ENCODE results near the gene KRT15. TPM values are rescaled to one million over a fixed set of nuclear protein-coding genes. Genes with fewer than 3 reads are reported as not detected.

KRT15 gene
- total and polyA plus RNA-seq, 9 of the 15 experiments (the other 6 are each of a cell fraction or from before 2014, with no cell fraction given): 0.28 to 4.4 (median 0.56) TPM

DNA sequence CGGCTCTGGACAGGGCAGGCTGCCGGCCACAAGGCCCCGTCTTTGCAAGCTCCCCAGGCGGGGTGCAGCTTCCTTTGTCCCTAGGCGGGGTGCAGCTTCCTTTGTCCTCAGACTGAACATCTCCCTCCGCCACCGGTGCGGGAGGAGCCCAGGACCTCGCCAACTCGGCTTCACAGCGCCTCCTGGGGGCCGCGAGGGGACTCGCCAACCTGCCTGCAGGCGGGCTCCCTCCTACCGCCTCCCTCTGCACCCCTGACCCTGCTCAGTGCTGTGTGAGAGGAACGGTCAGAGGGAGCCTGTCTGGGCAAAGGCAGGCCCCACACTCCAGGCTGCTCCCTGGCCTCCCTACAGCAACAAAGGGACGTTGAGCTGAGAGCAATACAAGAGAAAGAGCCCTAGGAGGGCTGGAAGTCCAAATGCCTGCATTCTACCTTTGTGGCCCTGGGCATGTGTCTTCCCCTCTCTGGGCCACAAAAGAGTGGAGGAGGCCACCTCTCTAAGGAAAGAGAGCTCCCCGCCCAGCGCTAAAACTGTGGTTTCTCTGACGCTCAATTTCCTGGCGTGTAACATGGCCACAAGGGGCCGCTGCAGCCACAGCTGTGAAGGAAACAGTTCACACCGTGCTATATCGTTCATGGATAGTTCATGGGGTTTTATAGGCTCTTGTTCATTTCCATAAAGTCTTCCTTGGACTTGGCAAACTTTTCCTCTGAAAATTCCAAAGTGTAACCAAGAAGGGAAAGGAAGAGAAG lies 30.3 kb upstream of the KRT15 start (continued):
- TF ChIP-seq CHCHD3 (CRISPR knock-in tag; IDR thresholded peaks at IDR 0.05) (no peak), JUND (IDR thresholded peaks at IDR 0.05; ENCODE audit: borderline replicate concordance, low read depth, low read length) (peak; percentile 18; the same call in 1 of the 2 replicates), JUND (tag; IDR thresholded peaks at IDR 0.05; ENCODE audit: borderline replicate concordance, low read depth, low read length) (no peak; the same call in 1 of the 3 replicates), U2AF1 (optimal IDR thresholded peaks at IDR 0.05; ENCODE audit: low read depth, low read length) (no peak), RBBP5 (IDR thresholded peaks at IDR 0.05; ENCODE audit: borderline replicate concordance, insufficient read depth, low read length, poor library complexity, severe bottlenecking) (no peak), ZNF143 (CRISPR knock-in tag; IDR thresholded peaks at IDR 0.05) (no peak), MCM5 (IDR thresholded peaks at IDR 0.05; ENCODE audit: low read depth) (no peak), ZNF785 (CRISPR knock-in tag; IDR thresholded peaks at IDR 0.05) (no peak), MYNN (IDR thresholded peaks at IDR 0.05) (peak; percentile 34; the same call in 1 of the 2 replicates), MYNN (CRISPR knock-in tag; IDR thresholded peaks at IDR 0.05) (no peak), HLTF (IDR thresholded peaks at IDR 0.05) (no peak), BRCA1 (IDR thresholded peaks at IDR 0.05) (no peak), BRCA1 (CRISPR knock-in tag; IDR thresholded peaks at IDR 0.05) (no peak)
- TF ChIP-seq, protein P1, sequence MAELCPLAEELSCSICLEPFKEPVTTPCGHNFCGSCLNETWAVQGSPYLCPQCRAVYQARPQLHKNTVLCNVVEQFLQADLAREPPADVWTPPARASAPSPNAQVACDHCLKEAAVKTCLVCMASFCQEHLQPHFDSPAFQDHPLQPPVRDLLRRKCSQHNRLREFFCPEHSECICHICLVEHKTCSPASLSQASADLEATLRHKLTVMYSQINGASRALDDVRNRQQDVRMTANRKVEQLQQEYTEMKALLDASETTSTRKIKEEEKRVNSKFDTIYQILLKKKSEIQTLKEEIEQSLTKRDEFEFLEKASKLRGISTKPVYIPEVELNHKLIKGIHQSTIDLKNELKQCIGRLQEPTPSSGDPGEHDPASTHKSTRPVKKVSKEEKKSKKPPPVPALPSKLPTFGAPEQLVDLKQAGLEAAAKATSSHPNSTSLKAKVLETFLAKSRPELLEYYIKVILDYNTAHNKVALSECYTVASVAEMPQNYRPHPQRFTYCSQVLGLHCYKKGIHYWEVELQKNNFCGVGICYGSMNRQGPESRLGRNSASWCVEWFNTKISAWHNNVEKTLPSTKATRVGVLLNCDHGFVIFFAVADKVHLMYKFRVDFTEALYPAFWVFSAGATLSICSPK (IDR thresholded peaks at IDR 0.05; ENCODE audit: borderline replicate concordance): no peak
- TF ChIP-seq, protein P2, sequence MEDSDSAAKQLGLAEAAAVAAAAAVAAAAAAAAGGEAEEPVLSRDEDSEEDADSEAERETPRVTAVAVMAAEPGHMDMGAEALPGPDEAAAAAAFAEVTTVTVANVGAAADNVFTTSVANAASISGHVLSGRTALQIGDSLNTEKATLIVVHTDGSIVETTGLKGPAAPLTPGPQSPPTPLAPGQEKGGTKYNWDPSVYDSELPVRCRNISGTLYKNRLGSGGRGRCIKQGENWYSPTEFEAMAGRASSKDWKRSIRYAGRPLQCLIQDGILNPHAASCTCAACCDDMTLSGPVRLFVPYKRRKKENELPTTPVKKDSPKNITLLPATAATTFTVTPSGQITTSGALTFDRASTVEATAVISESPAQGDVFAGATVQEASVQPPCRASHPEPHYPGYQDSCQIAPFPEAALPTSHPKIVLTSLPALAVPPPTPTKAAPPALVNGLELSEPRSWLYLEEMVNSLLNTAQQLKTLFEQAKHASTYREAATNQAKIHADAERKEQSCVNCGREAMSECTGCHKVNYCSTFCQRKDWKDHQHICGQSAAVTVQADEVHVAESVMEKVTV (CRISPR knock-in tag; IDR thresholded peaks at IDR 0.05): peak; percentile 77
- TF ChIP-seq, protein P3, sequence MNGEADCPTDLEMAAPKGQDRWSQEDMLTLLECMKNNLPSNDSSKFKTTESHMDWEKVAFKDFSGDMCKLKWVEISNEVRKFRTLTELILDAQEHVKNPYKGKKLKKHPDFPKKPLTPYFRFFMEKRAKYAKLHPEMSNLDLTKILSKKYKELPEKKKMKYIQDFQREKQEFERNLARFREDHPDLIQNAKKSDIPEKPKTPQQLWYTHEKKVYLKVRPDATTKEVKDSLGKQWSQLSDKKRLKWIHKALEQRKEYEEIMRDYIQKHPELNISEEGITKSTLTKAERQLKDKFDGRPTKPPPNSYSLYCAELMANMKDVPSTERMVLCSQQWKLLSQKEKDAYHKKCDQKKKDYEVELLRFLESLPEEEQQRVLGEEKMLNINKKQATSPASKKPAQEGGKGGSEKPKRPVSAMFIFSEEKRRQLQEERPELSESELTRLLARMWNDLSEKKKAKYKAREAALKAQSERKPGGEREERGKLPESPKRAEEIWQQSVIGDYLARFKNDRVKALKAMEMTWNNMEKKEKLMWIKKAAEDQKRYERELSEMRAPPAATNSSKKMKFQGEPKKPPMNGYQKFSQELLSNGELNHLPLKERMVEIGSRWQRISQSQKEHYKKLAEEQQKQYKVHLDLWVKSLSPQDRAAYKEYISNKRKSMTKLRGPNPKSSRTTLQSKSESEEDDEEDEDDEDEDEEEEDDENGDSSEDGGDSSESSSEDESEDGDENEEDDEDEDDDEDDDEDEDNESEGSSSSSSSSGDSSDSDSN (IDR thresholded peaks at IDR 0.05; ENCODE audit: borderline replicate concordance in 1 of 2, low read depth in 2 of 2, low read length in 2 of 2): peak in 1 of 2 experiments; percentile 45; a peak in 2 of 4 replicates
- TF ChIP-seq, protein P4, sequence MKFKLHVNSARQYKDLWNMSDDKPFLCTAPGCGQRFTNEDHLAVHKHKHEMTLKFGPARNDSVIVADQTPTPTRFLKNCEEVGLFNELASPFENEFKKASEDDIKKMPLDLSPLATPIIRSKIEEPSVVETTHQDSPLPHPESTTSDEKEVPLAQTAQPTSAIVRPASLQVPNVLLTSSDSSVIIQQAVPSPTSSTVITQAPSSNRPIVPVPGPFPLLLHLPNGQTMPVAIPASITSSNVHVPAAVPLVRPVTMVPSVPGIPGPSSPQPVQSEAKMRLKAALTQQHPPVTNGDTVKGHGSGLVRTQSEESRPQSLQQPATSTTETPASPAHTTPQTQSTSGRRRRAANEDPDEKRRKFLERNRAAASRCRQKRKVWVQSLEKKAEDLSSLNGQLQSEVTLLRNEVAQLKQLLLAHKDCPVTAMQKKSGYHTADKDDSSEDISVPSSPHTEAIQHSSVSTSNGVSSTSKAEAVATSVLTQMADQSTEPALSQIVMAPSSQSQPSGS (CRISPR knock-in tag; IDR thresholded peaks at IDR 0.05): no peak
- TF ChIP-seq, protein P5, sequence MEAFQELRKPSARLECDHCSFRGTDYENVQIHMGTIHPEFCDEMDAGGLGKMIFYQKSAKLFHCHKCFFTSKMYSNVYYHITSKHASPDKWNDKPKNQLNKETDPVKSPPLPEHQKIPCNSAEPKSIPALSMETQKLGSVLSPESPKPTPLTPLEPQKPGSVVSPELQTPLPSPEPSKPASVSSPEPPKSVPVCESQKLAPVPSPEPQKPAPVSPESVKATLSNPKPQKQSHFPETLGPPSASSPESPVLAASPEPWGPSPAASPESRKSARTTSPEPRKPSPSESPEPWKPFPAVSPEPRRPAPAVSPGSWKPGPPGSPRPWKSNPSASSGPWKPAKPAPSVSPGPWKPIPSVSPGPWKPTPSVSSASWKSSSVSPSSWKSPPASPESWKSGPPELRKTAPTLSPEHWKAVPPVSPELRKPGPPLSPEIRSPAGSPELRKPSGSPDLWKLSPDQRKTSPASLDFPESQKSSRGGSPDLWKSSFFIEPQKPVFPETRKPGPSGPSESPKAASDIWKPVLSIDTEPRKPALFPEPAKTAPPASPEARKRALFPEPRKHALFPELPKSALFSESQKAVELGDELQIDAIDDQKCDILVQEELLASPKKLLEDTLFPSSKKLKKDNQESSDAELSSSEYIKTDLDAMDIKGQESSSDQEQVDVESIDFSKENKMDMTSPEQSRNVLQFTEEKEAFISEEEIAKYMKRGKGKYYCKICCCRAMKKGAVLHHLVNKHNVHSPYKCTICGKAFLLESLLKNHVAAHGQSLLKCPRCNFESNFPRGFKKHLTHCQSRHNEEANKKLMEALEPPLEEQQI (IDR thresholded peaks at IDR 0.05): 0 out of 2 replicates have a peak, but pooled peaks have one; percentile 11
